ACC112 (cell line): Measurements from ENCODE around the gene ZCCHC2.

Experiments used
- H2AFZ ChIP-seq: fragments of 200-600 bp; sonication (generic); one replicate; pipeline ENCODE4 v1.6.0; 2017; ENCODE audit warnings: antibody characterized with exemption, low read length; ENCODE audit not compliant: unreplicated experiment
- H3K27ac ChIP-seq: fragments of 200-600 bp; sonication (generic); 2 replicates; pipeline ENCODE4 v1.5.1; 2014; ENCODE audit warnings: low read depth, mild to moderate bottlenecking, antibody characterized with exemption, low read length, moderate library complexity
- H3K27me3 ChIP-seq: fragments of 200-600 bp; sonication (generic); 2 replicates; pipeline ENCODE4 v1.6.1; 2014; ENCODE audit warnings: mild to moderate bottlenecking, antibody characterized with exemption, low read length, moderate library complexity, mixed read lengths; ENCODE audit not compliant: insufficient read depth
- H3K36me3 ChIP-seq: fragments of 200-600 bp; sonication (generic); 2 replicates; pipeline ENCODE4 v1.6.1; 2016; ENCODE audit warnings: mild to moderate bottlenecking, antibody characterized with exemption, low read length, moderate library complexity, mixed read lengths; ENCODE audit not compliant: insufficient read depth
- H3K4me1 ChIP-seq: fragments of 200-600 bp; sonication (generic); one replicate; pipeline ENCODE4 v1.6.1; 2016; ENCODE audit warnings: low read length, mixed read lengths; ENCODE audit not compliant: insufficient read depth, unreplicated experiment, control insufficient read depth
- H3K4me3 ChIP-seq: fragments of 200-600 bp; sonication (generic); 2 replicates; pipeline ENCODE4 v1.5.1; 2014; ENCODE audit warnings: mild to moderate bottlenecking, low read depth, low read length
- H3K79me2 ChIP-seq: fragments of 200-600 bp; sonication (generic); one replicate; pipeline ENCODE4 v1.6.0; 2016; ENCODE audit warnings: low read length; ENCODE audit not compliant: control insufficient read depth, unreplicated experiment, insufficient read depth

The ZCCHC2 gene

DNA sequence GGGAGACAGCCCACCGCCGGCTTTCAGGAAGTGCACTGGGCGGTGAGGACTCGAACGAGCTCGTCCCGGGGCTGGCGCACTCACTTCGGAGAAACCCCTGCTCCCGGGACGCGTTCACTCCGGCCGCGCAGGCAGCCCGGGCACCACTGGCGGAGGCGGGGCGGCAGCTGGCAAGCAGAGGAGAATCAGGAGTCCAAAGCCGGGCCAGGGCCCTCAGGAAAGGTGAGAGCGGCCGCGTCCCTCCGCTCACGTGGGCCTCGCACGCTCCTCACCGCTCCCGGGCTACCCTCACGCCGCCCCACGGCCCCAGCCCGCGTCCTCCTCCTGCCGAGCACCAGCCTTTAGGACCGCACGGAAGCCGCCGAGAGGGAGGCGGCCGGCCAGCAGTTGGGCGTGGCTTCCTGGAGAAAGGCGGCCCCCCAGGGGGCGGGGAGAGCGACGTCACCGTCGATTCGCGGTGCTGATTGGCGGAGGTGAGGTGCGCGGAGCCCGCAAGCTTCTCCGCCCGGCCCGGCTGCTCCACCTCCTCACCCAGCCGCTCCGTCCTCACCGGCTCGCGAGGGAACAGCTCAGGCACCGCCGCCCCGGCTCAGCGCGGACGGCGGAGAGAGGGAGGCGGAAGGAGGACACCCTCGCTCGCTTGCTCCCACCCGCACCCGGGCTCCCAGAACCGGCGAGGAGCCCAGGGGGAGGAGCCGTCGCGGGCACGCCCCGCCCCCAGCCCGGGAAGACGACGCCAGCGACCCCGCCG is at the start of gene ZCCHC2:
TSS of gene ZCCHC2 (plus strand) at position 522 of the 751 bp plus-strand sequence. CDS start 400 bp downstream, outside the sequence.
- Histone ChIP-seq H3K27me3 (no peaks in the 10 kb centered on the region), H3K4me3 (peak within 1 kb of the TSS; percentile 97), H3K79me2 (peaks cover 57% of the 10 kb centered on the region), H3K4me1 (peaks cover 31% of the 10 kb centered on the region), H2AFZ (peak within 1 kb of the TSS; percentile 92), H3K36me3 (no peaks in the 10 kb centered on the region), H3K27ac (peak within 1 kb of the TSS; percentile 84)

DNA sequence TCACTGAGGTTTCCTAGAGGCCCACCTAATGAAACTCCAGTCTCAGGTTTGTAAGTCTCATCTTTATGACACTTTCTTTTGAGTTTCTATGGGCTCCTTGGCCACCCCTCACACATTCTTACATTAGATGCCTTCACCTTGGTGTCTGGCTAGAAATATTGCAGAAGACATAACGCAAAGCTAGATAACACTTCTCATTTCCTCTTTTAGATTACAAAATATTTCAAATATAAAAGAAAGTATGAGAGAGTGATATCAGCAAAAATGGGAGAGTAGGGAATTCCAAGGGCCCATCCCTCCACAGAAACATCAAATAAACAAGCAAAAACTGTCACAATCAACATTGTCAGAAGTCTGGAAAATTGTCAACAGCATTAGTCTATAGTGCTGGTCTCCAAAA is 43.3 kb upstream of the ZCCHC2 start:
- Histone ChIP-seq H3K36me3 (no peaks in the 10 kb centered on the region), H3K27me3 (peaks cover 17% of the 10 kb centered on the region), H3K27ac (no peak overlapping the region), H3K79me2 (no peaks in the 10 kb centered on the region), H2AFZ (no peak overlapping the region), H3K4me3 (no peak overlapping the region), H3K4me1 (no peaks in the 10 kb centered on the region)

DNA sequence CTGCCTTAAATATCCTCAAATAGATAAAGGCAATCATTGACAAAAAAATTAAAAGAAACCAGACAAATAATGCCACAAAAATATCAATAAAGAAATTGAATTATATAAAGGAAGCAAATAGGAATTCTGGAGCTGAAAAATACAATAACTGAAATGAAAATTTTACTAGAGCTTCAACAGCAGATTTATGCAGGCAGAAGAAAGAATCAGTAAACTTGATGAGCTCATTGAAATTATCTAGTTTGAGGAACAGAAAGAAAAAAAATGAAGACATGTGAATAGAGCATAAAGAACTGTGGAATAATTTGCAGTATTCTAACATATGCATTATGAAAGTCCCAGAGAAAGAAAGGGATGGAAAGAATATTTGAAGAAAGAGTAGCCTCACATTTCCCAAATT is 41.9 kb upstream of the ZCCHC2 start:
- peaks cover 9% of the 10 kb centered on the region for H3K4me1 ChIP-seq
- H3K27me3 ChIP-seq = peaks cover 14% of the 10 kb centered on the region
- H3K79me2 ChIP-seq = no peaks in the 10 kb centered on the region
- H3K36me3 ChIP-seq = no peaks in the 10 kb centered on the region
- H2AFZ ChIP-seq = no peak overlapping the region
- no peak overlapping the region for H3K27ac ChIP-seq
- H3K4me3 ChIP-seq = no peak overlapping the region

DNA sequence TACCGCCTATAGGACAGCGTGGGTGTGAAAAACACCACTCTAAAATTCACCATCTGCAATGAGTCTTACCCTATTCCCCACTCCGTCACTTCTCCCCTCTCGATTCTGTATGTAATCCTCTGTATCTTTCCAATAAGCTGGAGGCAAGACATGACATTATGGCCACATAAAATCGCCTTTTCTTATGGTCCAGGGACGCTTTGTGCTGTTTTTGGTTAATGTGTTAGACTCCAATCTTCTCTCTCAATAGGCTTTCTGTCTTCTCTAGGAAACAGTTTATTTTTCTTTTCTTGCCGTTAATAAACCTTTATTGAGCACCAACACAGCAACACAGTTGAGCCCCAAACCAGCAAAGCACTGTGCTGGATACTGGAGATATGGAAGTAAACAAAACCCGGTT is 37.9 kb upstream of the ZCCHC2 start:
- Histone ChIP-seq H3K27me3 (no peaks in the 10 kb centered on the region), H3K79me2 (no peaks in the 10 kb centered on the region), H3K36me3 (no peaks in the 10 kb centered on the region), H3K27ac (no peak overlapping the region), H2AFZ (no peak overlapping the region), H3K4me1 (peaks cover 20% of the 10 kb centered on the region), H3K4me3 (no peak overlapping the region)

DNA sequence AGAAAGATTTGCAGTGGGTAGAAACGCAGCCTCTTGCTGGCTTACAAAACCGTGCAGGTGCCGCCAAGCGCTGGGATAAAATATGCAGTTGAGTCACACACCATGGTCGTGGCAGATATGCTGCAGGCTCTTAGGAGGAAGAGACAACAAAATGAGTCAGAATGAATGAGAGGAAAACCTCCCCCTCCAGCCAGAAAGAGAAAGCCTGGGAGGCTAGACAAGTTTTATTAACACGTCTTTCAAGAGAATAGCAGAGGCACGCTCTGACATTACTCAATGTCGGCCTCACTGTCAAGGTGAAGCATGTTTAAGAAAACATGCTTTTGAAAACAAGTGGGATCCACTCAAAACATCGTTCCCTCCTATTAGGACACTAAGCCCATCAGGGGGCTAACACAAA is 37.1 kb upstream of the ZCCHC2 start:
- Histone ChIP-seq H3K36me3 (no peaks in the 10 kb centered on the region), H3K79me2 (no peaks in the 10 kb centered on the region), H3K4me3 (peak overlapping the region; percentile 5), H3K27me3 (no peaks in the 10 kb centered on the region), H2AFZ (peak overlapping the region; percentile 0), H3K27ac (peak overlapping the region; percentile 40), H3K4me1 (peaks cover 20% of the 10 kb centered on the region)

DNA sequence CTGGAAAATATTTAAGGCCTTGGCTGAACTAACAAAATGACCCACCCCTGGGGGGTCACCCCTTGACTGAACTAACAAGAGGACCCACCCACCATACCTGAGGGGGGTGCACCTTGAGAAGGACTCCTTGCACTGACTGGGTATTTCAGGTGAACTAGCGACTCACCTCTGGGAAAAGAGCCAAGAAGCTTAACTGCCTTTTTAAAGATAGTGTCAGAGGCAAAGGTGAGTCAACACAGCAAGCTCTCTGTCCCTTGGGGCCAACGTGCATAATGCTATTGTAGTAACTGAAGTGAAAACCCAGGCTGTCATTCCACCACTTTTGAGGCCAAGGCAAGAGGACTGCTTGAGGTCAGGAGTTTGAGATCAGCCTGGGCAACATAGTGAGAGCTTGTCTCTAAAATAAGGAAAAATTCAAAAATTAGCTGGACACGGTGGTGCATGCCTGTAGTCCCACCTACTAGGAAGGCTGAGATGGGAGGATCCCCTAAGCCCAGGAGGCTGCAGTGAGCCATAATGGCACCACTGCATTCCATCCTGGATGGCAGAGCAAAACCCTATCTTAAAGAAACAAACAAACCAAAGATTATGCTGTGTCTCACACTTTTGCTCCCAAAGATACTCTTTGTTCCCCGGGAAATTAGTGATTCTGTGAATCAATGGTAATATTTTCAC is 36.4 kb upstream of the ZCCHC2 start:
- no peaks in the 10 kb centered on the region for H3K79me2 ChIP-seq
- H3K36me3 ChIP-seq = no peaks in the 10 kb centered on the region
- H2AFZ ChIP-seq = no peak overlapping the region
- peak overlapping the region; percentile 40 for H3K27ac ChIP-seq
- H3K27me3 ChIP-seq = no peaks in the 10 kb centered on the region
- peak overlapping the region; percentile 5; the same call in 1 of the 2 replicates for H3K4me3 ChIP-seq
- H3K4me1 ChIP-seq = peaks cover 20% of the 10 kb centered on the region

DNA sequence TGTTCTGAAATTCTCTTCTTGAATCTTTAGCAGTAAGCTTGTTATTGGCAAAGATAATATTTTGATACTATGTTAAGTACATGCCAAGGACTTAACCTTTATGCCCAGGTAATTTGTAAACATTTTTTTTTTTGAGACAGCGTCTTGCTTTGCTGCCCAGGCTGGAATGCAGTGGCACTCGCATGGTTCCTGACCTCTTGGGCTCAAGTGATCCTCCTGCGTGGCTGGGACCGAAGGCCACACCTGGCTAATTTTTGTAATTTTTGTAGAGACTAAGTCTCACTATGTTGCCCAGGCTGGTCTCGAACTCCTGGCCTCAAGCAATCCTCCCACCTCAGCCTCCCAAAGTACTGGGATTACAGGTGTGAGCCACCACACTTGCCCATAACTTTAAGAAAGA is 35.7 kb upstream of the ZCCHC2 start:
- Histone ChIP-seq H3K4me1 (peaks cover 20% of the 10 kb centered on the region), H3K36me3 (no peaks in the 10 kb centered on the region), H3K4me3 (no peak overlapping the region), H3K27ac (no peak overlapping the region), H2AFZ (no peak overlapping the region), H3K79me2 (no peaks in the 10 kb centered on the region), H3K27me3 (no peaks in the 10 kb centered on the region)

DNA sequence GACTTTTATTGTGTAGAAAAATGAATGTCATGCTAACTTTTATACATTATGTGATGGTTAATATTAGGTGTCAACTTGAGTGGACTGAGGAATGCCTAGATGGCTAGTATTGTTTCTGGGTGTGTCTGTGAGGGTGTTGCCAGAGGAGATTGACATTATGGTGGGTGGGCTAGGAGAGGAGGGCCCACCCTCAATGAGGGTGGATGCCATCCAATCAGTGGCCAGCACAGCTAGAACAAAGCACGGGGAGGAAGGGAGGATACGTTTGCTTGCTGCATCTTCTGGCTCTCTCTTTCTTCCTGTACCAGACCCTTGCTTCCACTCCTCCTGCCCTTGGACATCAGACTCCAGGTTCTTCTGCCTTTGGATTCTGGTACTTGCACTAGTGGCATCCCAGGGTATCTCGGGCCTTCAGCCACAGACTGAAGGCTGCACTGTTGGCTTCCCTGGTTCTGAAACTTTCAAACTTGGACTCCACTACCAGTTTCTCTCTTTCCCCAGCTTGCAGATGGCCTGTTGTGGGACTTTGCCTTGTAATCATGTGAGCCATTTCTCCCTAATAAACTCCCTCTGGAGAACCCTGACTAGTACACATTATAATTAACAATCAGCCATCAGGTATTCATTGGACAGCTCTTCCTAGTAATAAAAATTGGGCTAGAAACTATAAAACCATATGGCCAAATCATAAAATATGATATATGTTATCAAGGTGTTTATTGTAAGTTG is 31.7 kb upstream of the ZCCHC2 start:
- Histone ChIP-seq H3K4me3 (no peak overlapping the region), H3K27ac (no peak overlapping the region), H3K36me3 (no peaks in the 10 kb centered on the region), H3K4me1 (peaks cover 9% of the 10 kb centered on the region), H2AFZ (no peak overlapping the region), H3K79me2 (no peaks in the 10 kb centered on the region), H3K27me3 (no peaks in the 10 kb centered on the region)

DNA sequence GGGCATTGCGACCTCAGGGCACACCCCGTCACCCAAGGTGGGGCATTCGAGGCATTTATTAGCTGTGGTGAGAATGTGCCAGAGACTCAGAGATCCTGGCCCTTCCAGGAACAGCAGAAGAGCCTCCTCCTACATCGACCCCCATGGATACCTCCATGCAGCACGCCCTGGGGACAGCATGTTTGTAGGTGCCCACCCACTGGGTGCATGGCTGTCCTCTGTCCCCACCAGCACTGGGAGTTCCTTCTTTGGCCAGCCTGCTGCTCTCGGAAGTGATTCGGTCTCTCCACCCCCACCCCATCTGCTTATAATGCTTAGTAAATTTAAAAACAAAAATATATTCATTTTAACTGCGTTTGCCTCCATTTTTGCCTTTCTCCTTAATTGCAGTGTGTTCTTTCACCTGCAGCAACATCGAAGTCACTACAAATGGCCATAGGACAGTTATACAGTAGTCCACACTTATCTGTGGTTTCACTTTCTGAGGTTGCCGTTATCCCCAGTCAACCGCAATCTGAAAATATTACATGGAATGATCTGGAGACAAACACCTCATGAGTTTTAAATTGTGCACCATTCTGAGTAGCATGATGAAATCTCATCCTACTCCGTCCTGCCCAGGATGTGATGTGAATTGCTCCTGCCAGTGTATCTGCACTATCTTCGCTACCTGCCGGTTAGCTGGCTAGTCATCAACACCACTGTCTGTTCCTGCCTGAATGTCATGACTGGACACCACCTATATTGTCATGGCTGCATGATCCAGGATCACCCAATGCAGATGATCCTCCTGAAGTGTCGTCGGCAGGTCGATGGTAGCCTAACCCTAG is 29.6 kb upstream of the ZCCHC2 start:
- no peak overlapping the region for H2AFZ ChIP-seq
- H3K27me3 ChIP-seq = no peaks in the 10 kb centered on the region
- no peaks in the 10 kb centered on the region for H3K4me1 ChIP-seq
- no peak overlapping the region for H3K4me3 ChIP-seq
- H3K79me2 ChIP-seq = no peaks in the 10 kb centered on the region
- no peak overlapping the region for H3K27ac ChIP-seq
- H3K36me3 ChIP-seq = no peaks in the 10 kb centered on the region

DNA sequence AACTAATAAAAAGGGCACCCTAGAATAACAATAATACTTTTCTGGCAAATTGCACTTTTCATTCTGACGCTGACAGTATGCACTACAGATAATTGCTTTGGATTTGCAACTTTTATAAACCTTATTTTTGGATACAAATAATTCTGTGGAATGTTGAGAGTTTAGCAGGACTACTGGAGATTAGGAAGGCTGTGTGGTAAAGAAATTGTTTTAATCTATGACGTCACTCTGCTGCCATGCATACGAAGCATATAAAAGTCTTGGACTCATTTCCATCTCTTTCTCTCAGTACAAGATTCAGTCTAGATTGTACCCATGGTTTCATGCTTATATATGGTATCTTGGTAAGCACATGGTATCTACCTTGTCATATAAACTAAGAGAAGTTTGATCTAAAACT is 28.1 kb upstream of the ZCCHC2 start:
- no peak overlapping the region for H3K27ac ChIP-seq
- no peaks in the 10 kb centered on the region for H3K79me2 ChIP-seq
- H2AFZ ChIP-seq = no peak overlapping the region
- no peaks in the 10 kb centered on the region for H3K4me1 ChIP-seq
- no peak overlapping the region for H3K4me3 ChIP-seq
- H3K36me3 ChIP-seq = no peaks in the 10 kb centered on the region
- H3K27me3 ChIP-seq = no peaks in the 10 kb centered on the region
